Heart left ventricle (tissue), 16 donors: ENCODE results near the gene ASIC3. TPM values are rescaled to one million over a fixed set of nuclear protein-coding genes. Genes with fewer than 3 reads are reported as not detected.

ENCODE experiments used
- ATAC-seq, 4 donors: fragments of 200-7000 bp; cut with Tn5 transposase; one replicate each; pipeline ENCODE4 v1.9.1; 2020 to 2022; ENCODE audit warnings: moderate library complexity in 4 of 4, mild to moderate bottlenecking in 3 of 4, moderate number of reproducible peaks in 1 of 4
- DNase-seq, 5 donors: peaks; one replicate each; pipeline ENCODE4 v3.0.0-alpha.2; 2020
- H3K27ac ChIP-seq, 12 donors: fragments of 200-600 bp; sonication (generic) in 4 of 12; one replicate each; pipeline versions ENCODE4 v1.5.0 to v1.8.0; 2016 to 2022; ENCODE audit warnings: mild to moderate bottlenecking in 2 of 12
- H3K27me3 ChIP-seq, 9 donors: fragments of 200-600 bp; sonication (generic) in 2 of 9; one replicate each; pipeline versions ENCODE4 v1.5.1 to v1.8.0; 2016 to 2022; ENCODE audit warnings: mild to moderate bottlenecking in 3 of 9
- H3K36me3 ChIP-seq, 9 donors: fragments of 200-600 bp; sonication (generic) in 2 of 9; one replicate each; pipeline versions ENCODE4 v1.5.0 to v1.8.0; 2018 to 2022; ENCODE audit warnings: mild to moderate bottlenecking in 2 of 9
- H3K4me1 ChIP-seq, 12 donors: fragments of 200-600 bp; sonication (generic) in 4 of 12; one replicate each; pipeline versions ENCODE4 v1.5.0 to v1.8.0; 2016 to 2022; ENCODE audit warnings: mild to moderate bottlenecking in 3 of 12
- H3K4me3 ChIP-seq, 12 donors: fragments of 200-600 bp; sonication (generic) in 4 of 12; one replicate each; pipeline versions ENCODE4 v1.5.0 to v1.8.0; 2017 to 2022; ENCODE audit warnings: mild to moderate bottlenecking in 9 of 12, moderate library complexity in 4 of 12
- H3K9me3 ChIP-seq, 12 donors: fragments of 200-600 bp; sonication (generic) in 4 of 12; one replicate each; pipeline versions ENCODE4 v1.5.0 to v1.8.0; 2016 to 2022; ENCODE audit warnings: mild to moderate bottlenecking in 1 of 12
- CTCF ChIP-seq, 12 donors: fragments of 200-600 bp; sonication (generic) in 4 of 12; IDR thresholded peaks; one replicate each; pipeline versions ENCODE4 v1.5.0 to v1.8.0; 2018 to 2022; ENCODE audit warnings: antibody characterized with exemption in 12 of 12, mild to moderate bottlenecking in 5 of 12
- POLR2A ChIP-seq, 2 donors: fragments of 450-650 bp; IDR thresholded peaks; one replicate each; pipeline ENCODE4 v1.6.1; 2017; ENCODE audit warnings: antibody characterized with exemption in 2 of 2, mild to moderate bottlenecking in 2 of 2, moderate library complexity in 2 of 2
- WGBS, 4 donors: extraction: QIAGEN DNeasy Blood & Tissue Kit in 2 of 4; methylation state at CpG; one replicate each; pipeline versions ENCODE4 v1.1.5 to v1.1.7; 2013 to 2018; 5-methylcytosine and 5-hydroxymethylcytosine counted together
- intact Hi-C, 10 donors: fragments of 100-400 bp; cut with DNase I; formaldehyde crosslinking; loops; one replicate each; pipeline versions ENCODE4 v1.11.1 to v1.14.2; 2022
- polyA plus RNA-seq, 2 donors: library from polyadenylated mRNA; stranded (reverse); fragments of 200-250 nt; gene quantifications; one replicate each; pipeline ENCODE4 v1.2.3, GENCODE V29; 2013
- total RNA-seq, 9 donors: library from RNA; depleted of rRNA in 2 of 9; stranded (reverse); fragments of >200 nt in 2 of 9; fragmentation: NEBNext Ultra II Directional in 3 of 9; extraction: Animal tissue kit (Norgen Biotek cat#: 25700) in 3 of 9; gene quantifications; one replicate each; pipeline versions ENCODE4 v1.1.0 to v1.2.4, GENCODE V29; 2016 to 2023
- donor health status: ischemic (EF 13 %, LVEDD 7.1; RV severe dilation, severe dysfunction).
- donor health status: healthy with polysubstance abuse.
- donor health status: DM: no; HTN: yes; CAD: no.
- donor health status: DM: no; HTN: no; CAD: no.
- donor health status: ischemic (EF 25% LVEDD 6.9; RV normal size, moderate dysfunction).
- donor health status: ischemic (EF 25% LVEDD 5.7; RV mildly dilated, moderate dysfunction).
- donor health status: healthy.
- donor health status: DM: yes; HTN: yes; CAD: no.
- donor health status: ischemic (EF 35%, LVEDD 5.7; RV mildly dilated, moderate dysfunction).
- donor health status: nonischemic (EF 11% LVEDD 7.7; RV severe dilation, severe dysfunction).
- donor health status: DM: yes; HTN: yes; CAD: no.
- donor health status: PGD.
- donor health status: ischemic (EF 29% LVEDD 5.4; RV normal size, mild dysfunction).
- donor health status: nonischemic (EF 23%, LVEDD 6.1; RV moderate dilation, normal function).

The ASIC3 gene
- total and polyA plus RNA-seq, 11 donors, result 2.7 to 12.9 (median 4.8) TPM

- WGBS, 4 donors, result 75 to 86% (median 82%) methylated on average over 3 to 11 of the region's 11 CpGs
- Histone ChIP-seq H3K9me3 (no peaks in the 10 kb centered on the region), H3K27ac (no peak overlapping the region), H3K36me3 (peaks cover 0 to 34% (median 17%) of the 10 kb centered on the region in 9 donors), H3K27me3 (peaks cover 0 to 1% (median 0%) of the 10 kb centered on the region in 9 donors), H3K4me3 (no peak overlapping the region), H3K4me1 (peaks cover 0 to 8% (median 0%) of the 10 kb centered on the region in 12 donors)
- intact Hi-C loops, result no loop called here
- ATAC-seq (no peak), DNase-seq (no peak)
- TF ChIP-seq POLR2A (IDR thresholded peaks at IDR 0.05) (no peak), CTCF (IDR thresholded peaks at IDR 0.05) (no peak)
These were observed 3.1 kb upstream of the ASIC3 start for GRCh38 chr7:151045262-151045661.

GRCh38 chr7:151045967-151046366 is 2.4 kb upstream of the ASIC3 start:
- ATAC-seq (no peak), DNase-seq (no peak)
- Histone ChIP-seq H3K9me3 (no peaks in the 10 kb centered on the region), H3K36me3 (peaks cover 0 to 34% (median 17%) of the 10 kb centered on the region in 9 donors), H3K27ac (no peak overlapping the region), H3K27me3 (peaks cover 0 to 3% (median 0%) of the 10 kb centered on the region in 9 donors), H3K4me1 (peaks cover 0 to 11% (median 3%) of the 10 kb centered on the region in 12 donors), H3K4me3 (no peak overlapping the region)
- TF ChIP-seq POLR2A (IDR thresholded peaks at IDR 0.05), result no peak
- TF ChIP-seq CTCF (IDR thresholded peaks at IDR 0.05), result no peak
- intact Hi-C loops, result no loop called here
- WGBS, 4 donors, result 78 to 90% (median 87%) methylated on average over 5 to 9 of the region's 9 CpGs

GRCh38 chr7:151046603-151047573 is 1.4 kb upstream of the ASIC3 start:
- peaks cover 0 to 17% (median 8%) of the 10 kb centered on the region in 12 donors for H3K4me1 ChIP-seq
- H3K36me3 ChIP-seq, result peaks cover 0 to 34% (median 15%) of the 10 kb centered on the region in 9 donors
- no peak for ATAC-seq
- no peak for DNase-seq
- no peaks in the 10 kb centered on the region for H3K9me3 ChIP-seq
- TF ChIP-seq CTCF (IDR thresholded peaks at IDR 0.05) (no peak), POLR2A (IDR thresholded peaks at IDR 0.05) (no peak)
- no peak overlapping the region for H3K27ac ChIP-seq
- intact Hi-C loops, result no loop called here
- no peak overlapping the region for H3K4me3 ChIP-seq
- peaks cover 0 to 3% (median 0%) of the 10 kb centered on the region in 9 donors for H3K27me3 ChIP-seq
- 63 to 70% (median 68%) methylated on average over 13 to 14 of the region's 14 CpGs for WGBS, 4 donors

- Histone ChIP-seq H3K4me1 (peaks cover 0 to 23% (median 9%) of the 10 kb centered on the region in 12 donors), H3K27ac (no peak overlapping the region), H3K27me3 (peaks cover 0 to 3% (median 0%) of the 10 kb centered on the region in 9 donors), H3K9me3 (no peaks in the 10 kb centered on the region), H3K4me3 (no peak overlapping the region), H3K36me3 (peaks cover 0 to 21% (median 7%) of the 10 kb centered on the region in 9 donors)
- intact Hi-C loops, result no loop called here
- 90 to 93% (median 92%) methylated on average over 33 to 38 of the region's 38 CpGs for WGBS, 4 donors
- ATAC-seq, result no peak
- no peak for TF ChIP-seq CTCF (IDR thresholded peaks at IDR 0.05)
- no peak for TF ChIP-seq POLR2A (IDR thresholded peaks at IDR 0.05)
- no peak for DNase-seq
These were observed 656 bp downstream of the ASIC3 start for GRCh38 chr7:151048911-151049463.
